Liver (tissue), 3 donors: Measurements from ENCODE around the gene MRPL10.

Experiments used
- CTCF ChIP-seq: fragments of 150-350 bp; IDR thresholded peaks from 2 replicates; pipeline ENCODE4 v1.5.1; 2017; ENCODE audit warnings: improper control_type of control experiment, low read depth, low read length; ENCODE audit not compliant: missing input control
- EGR1 ChIP-seq, 2 donors: IDR thresholded peaks; 2 replicates each; pipeline ENCODE4 v1.6.1; 2016 to 2018; ENCODE audit warnings: antibody characterized with exemption in 2 of 2, low read depth in 2 of 2
- FOXA1 ChIP-seq: IDR thresholded peaks from 2 replicates; pipeline ENCODE4 v1.6.1; 2016; ENCODE audit warnings: antibody characterized with exemption
- GABPA ChIP-seq, 2 donors: IDR thresholded peaks in 1 of 2; conservative IDR thresholded peaks in 1 of 2; 2 replicates each; pipeline ENCODE4 v1.6.1; 2016; ENCODE audit warnings: antibody characterized with exemption in 2 of 2, mild to moderate bottlenecking in 1 of 2, moderate library complexity in 1 of 2
- HNF4G ChIP-seq: IDR thresholded peaks from 2 replicates; pipeline ENCODE4 v1.6.1; 2016; ENCODE audit warnings: antibody characterized with exemption
- JUND ChIP-seq, 2 donors: IDR thresholded peaks; 2 replicates each; pipeline ENCODE4 v1.6.1; 2016; ENCODE audit warnings: antibody characterized with exemption in 2 of 2
- MAX ChIP-seq: IDR thresholded peaks from 2 replicates; pipeline ENCODE4 v1.6.1; 2016; ENCODE audit warnings: antibody characterized with exemption
- NR2F2 ChIP-seq: IDR thresholded peaks from 2 replicates; pipeline ENCODE4 v1.6.1; 2016; ENCODE audit warnings: antibody characterized with exemption
- RAD21 ChIP-seq, 2 donors: IDR thresholded peaks; 2 replicates each; pipeline ENCODE4 v1.6.1; 2016; ENCODE audit warnings: antibody characterized with exemption in 2 of 2, mild to moderate bottlenecking in 2 of 2
- REST ChIP-seq: IDR thresholded peaks from 2 replicates; pipeline ENCODE4 v1.6.1; 2016; ENCODE audit warnings: antibody characterized with exemption, mild to moderate bottlenecking
- RXRA ChIP-seq, 2 donors: IDR thresholded peaks; 2 replicates each; pipeline ENCODE4 v1.6.1; 2017 to 2018; ENCODE audit warnings: antibody characterized with exemption in 2 of 2, mild to moderate bottlenecking in 1 of 2
- TAF1 ChIP-seq: conservative IDR thresholded peaks from 2 replicates; pipeline ENCODE4 v1.6.1; 2016; ENCODE audit warnings: antibody characterized with exemption, mild to moderate bottlenecking
- TF ChIP-seq, protein P1 (sequence below): IDR thresholded peaks from 2 replicates; pipeline ENCODE4 v1.6.1; 2016; ENCODE audit warnings: antibody characterized with exemption
- donor health status: healthy.
- donor health status: healthy.

DNA sequence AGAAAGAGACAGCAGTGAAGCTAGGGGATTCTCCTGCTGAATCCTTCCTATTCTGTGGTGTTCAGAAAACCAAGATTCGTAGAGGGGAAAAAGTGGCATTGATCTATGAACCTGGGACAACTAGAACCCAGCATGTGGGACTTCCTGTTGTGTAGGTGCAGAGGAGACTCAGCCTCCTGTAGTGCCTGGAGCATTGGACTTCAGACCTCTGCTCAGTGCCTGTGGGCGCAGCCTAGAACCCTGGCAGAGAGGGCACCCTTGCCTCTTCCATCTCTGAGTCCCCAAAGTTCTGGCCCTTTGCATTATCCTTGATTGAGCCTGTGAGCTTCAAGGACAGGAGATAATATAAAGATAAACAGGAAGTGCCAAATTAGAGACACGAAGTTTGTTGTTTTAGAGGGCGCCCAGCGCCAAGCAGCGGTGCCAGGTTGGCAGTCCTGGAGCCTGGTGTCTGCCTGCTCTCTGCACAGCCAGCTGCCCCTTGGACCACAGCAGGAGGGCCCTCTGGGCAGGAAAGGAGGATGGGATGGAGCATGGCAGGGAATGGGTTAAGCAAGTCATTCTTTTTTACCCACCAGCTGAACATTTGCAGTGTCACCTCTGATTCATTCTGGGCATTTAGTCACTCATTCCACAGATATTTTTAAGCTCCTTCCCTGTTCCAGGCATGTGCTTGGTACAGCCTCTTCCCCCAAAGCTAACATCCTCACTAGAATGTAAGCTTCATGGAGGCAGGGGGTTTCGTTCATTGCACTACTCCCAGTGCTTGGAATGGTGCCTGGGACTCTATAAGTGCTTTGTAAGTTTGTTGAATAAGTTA lies 31.5 kb upstream of the MRPL10 start:
- TF ChIP-seq CTCF, result no peak
- no peak for TF ChIP-seq REST
- TF ChIP-seq, protein P1, sequence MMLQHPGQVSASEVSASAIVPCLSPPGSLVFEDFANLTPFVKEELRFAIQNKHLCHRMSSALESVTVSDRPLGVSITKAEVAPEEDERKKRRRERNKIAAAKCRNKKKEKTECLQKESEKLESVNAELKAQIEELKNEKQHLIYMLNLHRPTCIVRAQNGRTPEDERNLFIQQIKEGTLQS, result no peak
- TF ChIP-seq RAD21 (IDR thresholded peaks at IDR 0.05), result no peak
- TF ChIP-seq JUND (IDR thresholded peaks at IDR 0.05), result no peak
- no peak for TF ChIP-seq EGR1 (IDR thresholded peaks at IDR 0.05; ENCODE audit: low read depth in 2 of 2)
- TF ChIP-seq NR2F2, result no peak
- TF ChIP-seq GABPA (IDR thresholded peaks at IDR 0.05 in 1 of 2, conservative IDR thresholded peaks at IDR 0.05 in 1 of 2), result no peak
- TF ChIP-seq TAF1, result no peak
- no peak for TF ChIP-seq RXRA (IDR thresholded peaks at IDR 0.05)
- TF ChIP-seq HNF4G, result no peak
- TF ChIP-seq FOXA1, result no peak
- no peak for TF ChIP-seq MAX
